Caco-2 (cell line): ENCODE measurements around the gene USP10. TPM values are rescaled to one million over a fixed set of nuclear protein-coding genes. Genes with fewer than 3 reads are reported as not detected.
"Not testable (repeated sequence)": the region's sequence is repeated elsewhere in the genome, so short reads cannot be mapped to it uniquely, and the experiment has no call there.

ENCODE experiments used
- BruUV-seq: library from RNA; stranded (reverse); fragments of 400-500 nt; replicated peaks from 2 replicates; lab custom pipeline; 2021; lab: Mats Ljungman, UMichigan
- CTCF ChIA-PET: fragments of 300-600 bp; sonication (Branson Sonifier 250); formaldehyde crosslinking; loops from one replicate; lab custom pipeline; 2022; ENCODE audit warnings: antibody characterized with exemption; lab: Charles Lee
- POLR2A ChIA-PET: fragments of 300-600 bp; sonication (Branson Sonifier 250); formaldehyde crosslinking; loops from one replicate; lab custom pipeline; 2022; ENCODE audit warnings: antibody characterized with exemption; lab: Charles Lee
- DNase-seq, 2 experiments: peaks; one replicate each; pipeline versions ENCODE4 v3.0.0 to v3.0.0-alpha.2; 2020 to 2022
- H3K27me3 ChIP-seq: replicated peaks from 2 replicates; pipeline ENCODE4 v1.6.0; 2011; ENCODE audit warnings: low read length; ENCODE audit not compliant: control insufficient read depth, insufficient read depth
- H3K36me3 ChIP-seq: 2 replicates; pipeline ENCODE4 v1.5.1; 2011; ENCODE audit warnings: low read length; ENCODE audit not compliant: control insufficient read depth, insufficient read depth
- H3K4me1 ChIP-seq: fragments of 250-450 bp; sonication (Bioruptor Pico); 2 replicates; pipeline ENCODE4 v1.5.1; 2020; ENCODE audit warnings: mild to moderate bottlenecking
- H3K4me3 ChIP-seq: 2 replicates; pipeline ENCODE4 v1.5.1; 2011; ENCODE audit warnings: low read depth, mild to moderate bottlenecking, control low read depth, low read length
- H3K9me3 ChIP-seq: fragments of 250-450 bp; sonication (Bioruptor Pico); 2 replicates; pipeline ENCODE4 v1.5.1; 2020; ENCODE audit warnings: mild to moderate bottlenecking, moderate library complexity
- H3K27ac Mint-ChIP-seq: one replicate; pipeline ENCODE4 v1.8.0; 2022; ENCODE audit warnings: mixed read lengths; ENCODE audit not compliant: unreplicated experiment
- H3K27me3 Mint-ChIP-seq: one replicate; pipeline ENCODE4 v1.8.0; 2022; ENCODE audit warnings: mixed read lengths; ENCODE audit not compliant: insufficient read depth, unreplicated experiment
- H3K36me3 Mint-ChIP-seq: one replicate; pipeline ENCODE4 v1.8.0; 2022; ENCODE audit warnings: mild to moderate bottlenecking, mixed read lengths; ENCODE audit not compliant: insufficient read depth, unreplicated experiment
- H3K4me1 Mint-ChIP-seq: one replicate; pipeline ENCODE4 v1.8.0; 2022; ENCODE audit warnings: low read depth, mixed read lengths; ENCODE audit not compliant: unreplicated experiment
- H3K4me3 Mint-ChIP-seq: one replicate; pipeline ENCODE4 v1.8.0; 2022; ENCODE audit warnings: mild to moderate bottlenecking, moderate library complexity, mixed read lengths; ENCODE audit not compliant: unreplicated experiment
- H3K9me3 Mint-ChIP-seq: one replicate; pipeline ENCODE4 v1.8.0; 2022; ENCODE audit warnings: mixed read lengths; ENCODE audit not compliant: unreplicated experiment
- CTCF ChIP-seq, 2 experiments: fragments of 200-600 bp in 1 of 2; IDR thresholded peaks; 1 replicate in 1 of 2; 2 replicates in 1 of 2; pipeline versions ENCODE4 v1.5.1 to v1.8.0; 2011 to 2022; ENCODE audit warnings: antibody characterized with exemption in 1 of 2, control low read depth in 1 of 2, inconsistent platforms in 1 of 2, low read depth in 1 of 2, low read length in 1 of 2, mild to moderate bottlenecking in 1 of 2, moderate library complexity in 1 of 2; ENCODE audit not compliant: insufficient read depth in 1 of 2, severe bottlenecking in 1 of 2, unreplicated experiment in 1 of 2
- intact Hi-C: fragments of 100-400 bp; cut with micrococcal nuclease; formaldehyde crosslinking; loops from one replicate; pipeline ENCODE4 v1.10.0; 2022; ENCODE audit not compliant: unreplicated experiment
- total RNA-seq: library from RNA; stranded (reverse); gene quantifications from 2 replicates; pipeline ENCODE4 v1.2.3, GENCODE V29; 2022

The USP10 gene
- total RNA-seq, 1 experiment from 2014 or later, result 147 TPM

- no peak overlapping the region for H3K27ac Mint-ChIP-seq
- POLR2A ChIA-PET, result interaction anchor here (0.7 kb wide), 1 partner anchor 128 kb away, joined by 3 read pairs; no protein-coding TSS in a partner anchor
- H3K9me3 Mint-ChIP-seq, result no peaks in the 10 kb centered on the region
Observed at GRCh38 chr16:84685210-84685609, 14.6 kb upstream of the USP10 start.

GRCh38 chr16:84686707-84687298 lies 13.0 kb upstream of the USP10 start:
- Mint-ChIP-seq H3K36me3 (no peaks in the 10 kb centered on the region), H3K27me3 (no peaks in the 10 kb centered on the region), H3K27ac (no peak overlapping the region), H3K4me1 (peaks cover 10% of the 10 kb centered on the region), H3K9me3 (no peaks in the 10 kb centered on the region), H3K4me3 (no peak overlapping the region)
- H3K4me1 ChIP-seq, result peaks cover 7% of the 10 kb centered on the region
- no peak for DNase-seq
- intact Hi-C loops, result no loop called here
- no peaks in the 10 kb centered on the region for H3K36me3 ChIP-seq
- no peak overlapping the region for H3K4me3 ChIP-seq
- TF ChIP-seq CTCF (IDR thresholded peaks at IDR 0.05; ENCODE audit: insufficient read depth in 1 of 2, low read depth in 1 of 2, low read length in 1 of 2, severe bottlenecking in 1 of 2, unreplicated experiment in 1 of 2), result no peak
- H3K27me3 ChIP-seq, result no peaks in the 10 kb centered on the region
- ChIA-PET POLR2A (no interaction called here), CTCF (interaction anchor here (0.6 to 0.8 kb wide), 2 partner anchors 15 to 1033 kb away, joined by 3 read pairs; no protein-coding TSS in a partner anchor)
- H3K9me3 ChIP-seq, result no peaks in the 10 kb centered on the region
- BruUV-seq, result no TSS peak

More at GRCh38 chr16:84685210-84685609, 14.6 kb upstream of the USP10 start:
- DNase-seq, result no peak
- Histone ChIP-seq H3K27me3 (no peaks in the 10 kb centered on the region), H3K9me3 (no peaks in the 10 kb centered on the region), H3K4me3 (no peak overlapping the region), H3K36me3 (no peaks in the 10 kb centered on the region), H3K4me1 (no peaks in the 10 kb centered on the region)
- H3K36me3 Mint-ChIP-seq, result no peaks in the 10 kb centered on the region
- CTCF ChIA-PET, result interaction anchor here (0.7 kb wide), 1 partner anchor 179 kb away, joined by 3 read pairs; no protein-coding TSS in a partner anchor
- intact Hi-C loops, result no loop called here
- BruUV-seq, result no TSS peak
- H3K4me3 Mint-ChIP-seq, result no peak overlapping the region
- no peak for TF ChIP-seq CTCF (IDR thresholded peaks at IDR 0.05; ENCODE audit: insufficient read depth in 1 of 2, low read depth in 1 of 2, low read length in 1 of 2, severe bottlenecking in 1 of 2, unreplicated experiment in 1 of 2)
- H3K27me3 Mint-ChIP-seq, result no peaks in the 10 kb centered on the region
- no peaks in the 10 kb centered on the region for H3K4me1 Mint-ChIP-seq

- Histone ChIP-seq H3K4me1 (peaks cover 9% of the 10 kb centered on the region), H3K27me3 (no peaks in the 10 kb centered on the region), H3K4me3 (no peak overlapping the region), H3K36me3 (no peaks in the 10 kb centered on the region), H3K9me3 (no peaks in the 10 kb centered on the region)
- Mint-ChIP-seq H3K9me3 (no peaks in the 10 kb centered on the region), H3K27ac (no peak overlapping the region), H3K4me3 (no peak overlapping the region), H3K36me3 (no peaks in the 10 kb centered on the region), H3K27me3 (no peaks in the 10 kb centered on the region), H3K4me1 (peaks cover 17% of the 10 kb centered on the region)
- DNase-seq, result no peak
- no TSS peak for BruUV-seq
- CTCF ChIA-PET, result interaction anchor here (0.7 kb wide), 1 partner anchor 15 kb away, joined by 3 read pairs; no protein-coding TSS in a partner anchor
- no peak for TF ChIP-seq CTCF (IDR thresholded peaks at IDR 0.05; ENCODE audit: insufficient read depth in 1 of 2, low read depth in 1 of 2, low read length in 1 of 2, severe bottlenecking in 1 of 2, unreplicated experiment in 1 of 2)
- intact Hi-C loops, result no loop called here
- POLR2A ChIA-PET, result no interaction called here
Observed at GRCh38 chr16:84687715-84688114, 12.1 kb upstream of the USP10 start.

- H3K9me3 ChIP-seq, H3K9me3 Mint-ChIP-seq, H3K4me3 Mint-ChIP-seq, H3K4me3 ChIP-seq, H3K27me3 ChIP-seq, DNase-seq, H3K4me1 ChIP-seq, H3K36me3 ChIP-seq, POLR2A ChIA-PET, H3K27me3 Mint-ChIP-seq, intact Hi-C loops, BruUV-seq, H3K36me3 Mint-ChIP-seq, H3K27ac Mint-ChIP-seq: not testable (repeated sequence)
- CTCF ChIA-PET, result interaction anchor here (0.7 kb wide), 1 partner anchor 16 kb away, joined by 3 read pairs; no protein-coding TSS in a partner anchor
- peaks cover 18% of the 10 kb centered on the region for H3K4me1 Mint-ChIP-seq
Observed at GRCh38 chr16:84688163-84688562, 11.6 kb upstream of the USP10 start.
